ENCODE results near the gene CNTNAP2.

GRCh38 chr7:147774461-147774860 lies 1657.9 kb downstream of the CNTNAP2 start:
- TF ChIP-seq CTCF (conservative IDR thresholded peaks at IDR 0.05) (no peak), ZFX (IDR thresholded peaks at IDR 0.05) (no peak)

Measured in C4-2B (cell line).